A673 (cell line): Measurements from ENCODE around the gene EMC9.

Experiments used
- EZH2 ChIP-seq: fragments of 200-600 bp; sonication (generic); IDR thresholded peaks from 2 replicates; pipeline ENCODE4 v1.6.1; 2017; ENCODE audit warnings: borderline replicate concordance, low read depth, mild to moderate bottlenecking, mixed read lengths, antibody characterized with exemption, low read length; ENCODE audit not compliant: poor library complexity, severe bottlenecking
- TF ChIP-seq, protein P1 (sequence below): fragments of 300-800, 200-600 bp; sonication (generic); conservative IDR thresholded peaks from 2 replicates; pipeline ENCODE4 v1.5.1; 2017; ENCODE audit warnings: low read depth, mild to moderate bottlenecking, antibody characterized with exemption, low read length, moderate library complexity, mixed read lengths

DNA sequence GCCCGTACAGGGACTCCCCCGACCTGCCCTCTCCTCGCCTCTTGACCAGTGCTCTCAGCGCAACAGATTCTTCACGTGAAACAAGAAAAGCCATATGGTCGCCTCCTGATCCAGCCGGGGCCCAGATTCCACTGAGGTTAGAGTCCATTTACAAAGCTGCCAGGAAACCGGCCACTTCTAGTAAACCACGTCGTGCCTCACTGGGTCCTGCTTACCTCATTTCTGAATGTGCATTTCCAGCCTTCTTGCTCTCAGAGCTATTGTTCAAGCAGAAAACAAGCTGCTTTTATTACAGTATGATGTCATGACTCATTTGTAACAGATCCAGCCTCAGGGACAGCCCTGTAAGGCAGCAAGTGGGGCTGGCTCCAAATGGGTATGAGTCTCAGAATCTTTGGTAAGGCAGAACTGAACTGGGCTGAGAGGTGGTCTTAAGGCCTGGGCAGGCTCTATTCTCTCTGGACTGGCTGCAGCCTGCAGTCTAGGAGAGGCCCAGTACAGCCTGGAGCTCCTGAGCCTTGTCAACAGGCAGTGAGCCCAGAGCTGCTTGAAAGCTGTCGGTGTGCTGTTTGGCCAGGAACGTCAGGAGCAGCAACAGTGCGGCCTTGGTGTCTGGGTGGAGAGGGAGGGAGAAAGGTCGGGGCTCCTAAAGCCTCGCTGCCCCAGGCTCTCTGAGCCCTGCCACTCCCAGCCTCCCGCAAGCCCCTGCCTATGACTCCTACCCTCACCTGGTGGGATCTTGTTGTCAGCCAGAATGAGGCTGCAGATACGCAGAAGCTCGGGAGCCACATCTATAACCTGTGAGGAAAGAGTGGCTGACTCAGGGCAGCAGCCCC, 38.8 kb upstream of the EMC9 start:
- no peak for TF ChIP-seq EZH2
- TF ChIP-seq, protein P1, sequence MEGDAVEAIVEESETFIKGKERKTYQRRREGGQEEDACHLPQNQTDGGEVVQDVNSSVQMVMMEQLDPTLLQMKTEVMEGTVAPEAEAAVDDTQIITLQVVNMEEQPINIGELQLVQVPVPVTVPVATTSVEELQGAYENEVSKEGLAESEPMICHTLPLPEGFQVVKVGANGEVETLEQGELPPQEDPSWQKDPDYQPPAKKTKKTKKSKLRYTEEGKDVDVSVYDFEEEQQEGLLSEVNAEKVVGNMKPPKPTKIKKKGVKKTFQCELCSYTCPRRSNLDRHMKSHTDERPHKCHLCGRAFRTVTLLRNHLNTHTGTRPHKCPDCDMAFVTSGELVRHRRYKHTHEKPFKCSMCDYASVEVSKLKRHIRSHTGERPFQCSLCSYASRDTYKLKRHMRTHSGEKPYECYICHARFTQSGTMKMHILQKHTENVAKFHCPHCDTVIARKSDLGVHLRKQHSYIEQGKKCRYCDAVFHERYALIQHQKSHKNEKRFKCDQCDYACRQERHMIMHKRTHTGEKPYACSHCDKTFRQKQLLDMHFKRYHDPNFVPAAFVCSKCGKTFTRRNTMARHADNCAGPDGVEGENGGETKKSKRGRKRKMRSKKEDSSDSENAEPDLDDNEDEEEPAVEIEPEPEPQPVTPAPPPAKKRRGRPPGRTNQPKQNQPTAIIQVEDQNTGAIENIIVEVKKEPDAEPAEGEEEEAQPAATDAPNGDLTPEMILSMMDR, result no peak
